T-helper 2 cell treated with Interferon-gamma antibody and Interleukin-4, amounts not matched to agents 5 μg/mL and 100 μg/mL, for 36 hours (primary cell): ENCODE data around the gene PTPRT.

ENCODE experiments used
- DNase-seq: peaks from one replicate; pipeline ENCODE4 v3.0.0; 2021; ENCODE audit warnings: low spot score
- H3K27ac Mint-ChIP-seq: one replicate; pipeline ENCODE4 v1.8.0; 2021; ENCODE audit warnings: mild to moderate bottlenecking, mixed read lengths
- H3K27me3 Mint-ChIP-seq: one replicate; pipeline ENCODE4 v1.8.0; 2021; ENCODE audit warnings: low read depth, mixed read lengths
- H3K36me3 Mint-ChIP-seq: one replicate; pipeline ENCODE4 v1.8.0; 2021; ENCODE audit warnings: low read depth, mixed read lengths
- H3K4me1 Mint-ChIP-seq: one replicate; pipeline ENCODE4 v1.8.0; 2021; ENCODE audit warnings: low read depth, mixed read lengths
- H3K4me3 Mint-ChIP-seq: one replicate; pipeline ENCODE4 v1.8.0; 2022; ENCODE audit warnings: mild to moderate bottlenecking, moderate library complexity, mixed read lengths
- H3K9me3 Mint-ChIP-seq: one replicate; pipeline ENCODE4 v1.8.0; 2021; ENCODE audit warnings: mixed read lengths

PTPRT gene

DNA sequence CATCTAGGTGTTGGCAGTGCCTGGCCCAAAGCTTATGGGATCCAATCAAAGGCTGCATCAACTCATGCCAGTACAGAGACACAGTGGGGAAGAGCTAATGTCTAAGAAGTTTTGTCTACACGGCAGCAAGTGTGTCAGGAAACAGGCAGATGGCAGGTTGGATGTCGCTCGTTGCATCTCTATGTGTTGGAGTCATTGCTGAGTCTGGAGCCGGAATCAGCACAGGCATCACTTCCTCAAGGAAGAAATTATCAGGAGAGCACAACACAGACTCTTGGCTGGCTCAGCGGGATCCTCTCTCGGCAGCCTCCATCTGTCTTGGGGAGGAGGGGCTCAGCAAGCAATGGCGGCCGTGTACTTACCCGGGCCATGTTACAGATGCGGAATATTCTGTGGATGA, 1104.3 kb downstream of the PTPRT start:
- H3K36me3 Mint-ChIP-seq = no peaks in the 10 kb centered on the region
- H3K4me3 Mint-ChIP-seq = no peak overlapping the region
- no peaks in the 10 kb centered on the region for H3K4me1 Mint-ChIP-seq
- no peak overlapping the region for H3K27ac Mint-ChIP-seq
- DNase-seq = no peak
- H3K9me3 Mint-ChIP-seq = peaks cover 7% of the 10 kb centered on the region
- no peaks in the 10 kb centered on the region for H3K27me3 Mint-ChIP-seq

DNA sequence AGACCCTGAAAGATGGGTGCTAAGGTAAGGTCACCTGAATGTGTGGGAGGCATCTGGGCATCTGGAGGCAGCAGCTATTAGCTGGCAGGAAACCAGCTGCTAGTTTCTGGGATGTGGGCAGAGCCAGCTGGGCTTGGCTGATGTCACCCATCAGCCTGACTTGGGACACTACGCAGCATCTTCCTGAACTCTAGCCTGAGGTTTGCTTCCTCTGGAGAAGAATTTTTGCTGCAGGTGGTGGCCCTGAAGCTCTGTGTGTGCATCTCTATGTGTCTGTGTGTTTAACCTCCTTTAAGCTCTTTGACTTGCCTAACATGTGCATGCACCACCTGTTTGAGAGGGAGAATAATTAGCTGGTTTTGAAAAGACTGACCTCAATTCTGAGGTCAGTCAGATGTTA, 1106.4 kb downstream of the PTPRT start:
- Mint-ChIP-seq H3K9me3 (peaks cover 7% of the 10 kb centered on the region), H3K27ac (no peak overlapping the region), H3K27me3 (no peaks in the 10 kb centered on the region), H3K4me1 (no peaks in the 10 kb centered on the region), H3K4me3 (no peak overlapping the region), H3K36me3 (no peaks in the 10 kb centered on the region)
- no peak for DNase-seq

DNA sequence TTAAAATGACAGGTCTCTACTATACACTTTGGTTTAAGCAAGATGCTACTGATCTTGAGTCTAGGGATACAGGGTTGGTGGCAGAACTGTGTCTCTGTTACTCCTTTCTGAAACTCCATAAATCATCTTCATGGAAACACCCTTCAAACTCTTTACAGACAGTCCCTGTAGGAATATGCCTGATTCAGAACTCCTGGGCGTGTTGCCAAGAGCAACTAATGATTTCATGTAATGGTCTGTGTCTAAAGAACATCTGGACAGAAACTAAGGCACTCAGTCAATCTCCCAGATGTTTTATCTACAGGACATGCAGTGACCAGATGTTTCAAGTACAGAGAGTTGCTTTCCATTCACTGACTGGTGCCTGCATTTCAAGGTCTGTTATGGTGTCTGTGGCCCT, 1107.1 kb downstream of the PTPRT start:
- Mint-ChIP-seq H3K27ac (no peak overlapping the region), H3K27me3 (no peaks in the 10 kb centered on the region), H3K36me3 (no peaks in the 10 kb centered on the region), H3K4me3 (no peak overlapping the region), H3K9me3 (peaks cover 7% of the 10 kb centered on the region), H3K4me1 (no peaks in the 10 kb centered on the region)
- no peak for DNase-seq

DNA sequence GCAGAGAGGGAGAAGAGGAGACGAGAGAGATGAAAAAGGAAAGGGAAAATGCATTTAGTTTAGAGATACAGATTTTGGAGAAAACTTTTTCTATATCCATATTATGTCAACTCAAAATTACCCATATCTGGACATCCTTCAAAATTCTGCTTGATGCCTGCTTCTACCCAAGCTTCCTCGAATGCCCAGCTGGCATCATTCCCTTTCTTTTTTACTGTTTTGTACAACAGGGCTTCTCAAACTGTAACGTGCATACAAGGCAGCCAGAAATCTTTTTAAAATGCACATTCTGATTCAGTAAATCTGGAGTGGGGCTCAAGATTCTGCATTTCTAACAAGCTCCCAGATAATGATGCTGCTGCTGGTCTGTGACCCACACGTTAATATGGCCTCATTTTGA, 1108.8 kb downstream of the PTPRT start:
- no peak for DNase-seq
- Mint-ChIP-seq H3K4me3 (no peak overlapping the region), H3K36me3 (no peaks in the 10 kb centered on the region), H3K27me3 (no peaks in the 10 kb centered on the region), H3K9me3 (peaks cover 7% of the 10 kb centered on the region), H3K4me1 (no peaks in the 10 kb centered on the region), H3K27ac (no peak overlapping the region)

DNA sequence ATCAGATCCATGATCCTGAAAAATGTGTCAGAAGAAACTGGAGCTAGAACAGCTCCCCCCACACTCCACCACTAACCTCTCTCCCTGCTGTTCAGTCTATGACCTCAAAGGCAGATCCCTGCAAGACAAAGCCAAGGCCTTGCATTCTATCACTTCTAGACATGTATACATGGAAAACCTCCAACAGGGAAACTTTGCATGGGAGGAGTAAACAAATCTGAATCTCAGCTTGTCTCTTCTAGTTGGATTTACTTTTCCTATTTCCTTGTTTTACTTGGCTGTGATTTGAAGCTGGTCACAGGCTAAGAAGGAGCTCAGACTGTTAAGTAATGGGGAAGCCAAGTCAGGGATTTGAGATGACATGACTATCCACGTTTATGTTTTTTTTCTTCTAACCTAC, 1114.8 kb downstream of the PTPRT start:
- Mint-ChIP-seq H3K9me3 (no peaks in the 10 kb centered on the region), H3K4me3 (no peak overlapping the region), H3K4me1 (no peaks in the 10 kb centered on the region), H3K27me3 (no peaks in the 10 kb centered on the region), H3K27ac (no peak overlapping the region), H3K36me3 (no peaks in the 10 kb centered on the region)
- DNase-seq = no peak

DNA sequence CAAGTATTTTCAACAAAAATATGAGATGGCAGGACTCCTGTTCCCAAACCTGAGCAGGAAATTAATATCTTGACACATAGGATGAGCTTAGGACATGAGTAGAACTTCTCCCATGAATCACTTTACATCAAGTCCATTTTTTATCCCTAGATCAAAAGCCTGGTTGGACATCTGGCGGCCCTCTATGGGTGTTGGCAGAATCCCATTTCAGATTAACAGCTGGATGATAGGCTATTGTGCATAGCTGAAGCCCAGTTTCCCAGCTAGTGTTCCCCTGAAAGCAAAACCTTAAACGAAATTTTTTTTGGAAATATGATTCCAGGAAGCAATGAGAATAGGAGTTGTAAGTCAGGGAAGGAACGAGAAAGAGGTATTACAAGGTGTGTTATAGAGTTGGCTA, 1122.1 kb downstream of the PTPRT start:
- H3K4me1 Mint-ChIP-seq = no peaks in the 10 kb centered on the region

DNA sequence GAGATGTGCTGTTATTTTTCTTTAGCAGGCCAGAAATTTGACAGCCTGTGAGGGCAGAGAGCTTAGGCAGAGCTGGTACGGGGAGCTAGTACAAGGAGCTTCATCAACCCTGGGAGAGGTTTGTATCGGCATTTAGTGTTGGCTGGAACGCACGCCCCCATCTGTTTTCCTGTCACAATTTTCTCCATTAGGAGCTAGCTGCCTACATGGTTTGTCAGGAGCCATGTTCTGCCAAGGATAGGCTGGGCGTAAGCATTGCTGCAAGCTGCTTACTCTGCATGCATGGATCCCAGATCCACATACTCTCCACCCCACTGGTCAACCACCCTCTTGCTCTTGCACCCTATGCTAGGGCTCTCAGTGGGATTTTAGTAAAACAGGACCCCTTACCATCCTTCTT, 1122.5 kb downstream of the PTPRT start:
- H3K36me3 Mint-ChIP-seq = no peaks in the 10 kb centered on the region
- no peaks in the 10 kb centered on the region for H3K27me3 Mint-ChIP-seq
- H3K27ac Mint-ChIP-seq = no peak overlapping the region
- H3K4me3 Mint-ChIP-seq = no peak overlapping the region
- DNase-seq = no peak
- no peaks in the 10 kb centered on the region for H3K9me3 Mint-ChIP-seq
- no peaks in the 10 kb centered on the region for H3K4me1 Mint-ChIP-seq

More for the DNA sequence above, 1122.1 kb downstream of the PTPRT start:
- Mint-ChIP-seq H3K9me3 (no peaks in the 10 kb centered on the region), H3K27me3 (no peaks in the 10 kb centered on the region), H3K27ac (no peak overlapping the region), H3K4me3 (no peak overlapping the region), H3K36me3 (no peaks in the 10 kb centered on the region)
- no peak for DNase-seq

DNA sequence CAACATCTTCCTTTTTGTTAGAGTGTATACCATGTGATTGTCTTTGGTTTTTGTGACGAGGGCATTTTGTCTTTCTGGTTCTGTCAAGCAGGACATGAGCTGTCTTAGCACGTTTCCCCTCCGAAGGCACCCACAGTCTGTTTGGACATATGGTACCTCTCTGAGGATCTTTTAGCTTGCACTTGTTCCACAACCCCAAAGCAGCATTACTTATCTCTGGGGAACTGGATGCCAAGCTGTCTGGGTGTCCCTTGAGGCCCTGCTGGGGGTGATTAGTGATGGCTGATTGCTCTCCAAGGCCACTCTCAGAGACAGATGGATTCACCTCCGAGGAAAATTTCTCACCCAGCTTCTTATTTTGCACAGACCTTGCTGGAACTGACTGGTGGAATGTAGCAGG, 1126.6 kb downstream of the PTPRT start:
- no peak overlapping the region for H3K27ac Mint-ChIP-seq
- H3K27me3 Mint-ChIP-seq = no peaks in the 10 kb centered on the region

DNA sequence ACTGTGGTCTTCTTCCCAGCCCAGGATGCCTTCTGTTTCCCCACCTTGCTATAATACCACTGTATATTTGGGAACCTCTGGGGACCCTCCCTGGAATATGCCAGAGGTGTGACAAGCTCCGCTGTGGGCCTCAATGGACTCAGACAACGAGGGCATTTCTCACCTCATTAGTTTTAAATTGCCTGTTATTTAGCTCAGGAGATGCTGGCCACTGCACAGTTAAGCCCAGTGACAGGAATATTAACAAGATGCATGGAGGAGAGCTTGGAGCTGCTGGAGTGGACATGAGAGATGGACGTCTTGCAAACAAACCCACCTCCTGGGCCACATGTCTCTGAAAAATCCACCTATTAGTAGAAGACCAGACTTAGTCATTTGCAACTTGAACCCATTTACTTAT, 1136.4 kb downstream of the PTPRT start:
- Mint-ChIP-seq H3K27me3 (no peaks in the 10 kb centered on the region), H3K9me3 (no peaks in the 10 kb centered on the region), H3K27ac (no peak overlapping the region), H3K4me1 (no peaks in the 10 kb centered on the region), H3K36me3 (no peaks in the 10 kb centered on the region), H3K4me3 (no peak overlapping the region)
- DNase-seq = no peak

More for the DNA sequence above, 1126.6 kb downstream of the PTPRT start:
- Mint-ChIP-seq H3K9me3 (no peaks in the 10 kb centered on the region), H3K4me1 (no peaks in the 10 kb centered on the region), H3K36me3 (no peaks in the 10 kb centered on the region), H3K4me3 (no peak overlapping the region)
- DNase-seq = no peak

DNA sequence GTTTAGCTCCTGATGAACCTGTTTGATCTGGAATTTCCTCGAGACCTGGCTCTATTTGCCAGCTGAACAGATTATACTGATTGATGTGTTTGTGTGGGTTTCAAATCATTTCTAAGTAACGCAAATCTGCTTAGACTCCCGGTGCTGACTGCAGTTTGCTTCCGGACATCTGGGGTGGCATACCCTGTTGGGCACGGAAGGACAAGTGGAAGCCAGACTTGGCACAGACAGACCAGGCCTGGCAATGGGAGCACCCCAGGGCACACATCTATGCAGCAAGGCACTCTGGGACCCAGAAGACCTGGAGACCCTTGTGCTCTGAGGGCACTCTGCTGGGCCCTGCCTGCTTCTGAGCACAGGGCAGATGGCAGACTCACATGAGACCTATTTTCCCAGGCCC, 1137.8 kb downstream of the PTPRT start:
- Mint-ChIP-seq H3K4me1 (no peaks in the 10 kb centered on the region), H3K27ac (no peak overlapping the region), H3K27me3 (no peaks in the 10 kb centered on the region), H3K36me3 (no peaks in the 10 kb centered on the region), H3K4me3 (no peak overlapping the region), H3K9me3 (no peaks in the 10 kb centered on the region)
- no peak for DNase-seq

DNA sequence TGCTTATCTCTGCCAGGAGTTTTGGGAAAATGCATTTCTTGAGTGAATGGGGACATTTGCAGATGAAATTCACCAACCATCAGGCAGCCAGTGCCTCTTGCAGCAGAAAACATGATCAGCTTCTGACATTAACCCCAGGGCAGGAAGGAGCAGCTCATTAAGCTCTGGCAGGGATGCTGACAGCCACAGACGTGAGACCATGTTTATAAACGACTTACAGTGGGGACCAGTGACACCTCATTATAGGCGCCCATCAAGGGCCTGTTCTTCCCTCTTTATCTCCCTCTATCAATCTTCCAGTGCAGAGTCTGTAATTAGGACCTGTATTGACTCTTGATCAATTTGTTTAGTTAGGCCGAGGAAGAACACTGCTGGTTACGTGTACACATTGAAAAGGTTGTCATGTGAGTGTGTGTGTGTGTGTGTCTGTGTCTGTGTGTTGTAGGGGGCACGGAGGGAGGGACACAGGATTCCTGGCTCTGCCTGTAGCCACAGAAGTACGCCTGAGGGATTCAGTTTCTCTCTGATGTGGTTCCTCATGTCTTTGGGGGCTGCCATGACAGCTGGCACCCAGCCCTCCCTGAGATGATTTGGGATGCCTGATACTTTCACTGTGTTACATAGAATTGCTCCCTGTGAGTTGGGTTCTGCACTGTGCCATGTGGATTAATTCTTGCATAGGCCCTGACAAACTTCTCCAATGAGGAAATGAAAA, 1143.2 kb downstream of the PTPRT start:
- Mint-ChIP-seq H3K4me1 (no peaks in the 10 kb centered on the region), H3K27ac (no peak overlapping the region), H3K27me3 (peaks cover 2% of the 10 kb centered on the region), H3K4me3 (no peak overlapping the region), H3K36me3 (no peaks in the 10 kb centered on the region), H3K9me3 (no peaks in the 10 kb centered on the region)
- no peak for DNase-seq

DNA sequence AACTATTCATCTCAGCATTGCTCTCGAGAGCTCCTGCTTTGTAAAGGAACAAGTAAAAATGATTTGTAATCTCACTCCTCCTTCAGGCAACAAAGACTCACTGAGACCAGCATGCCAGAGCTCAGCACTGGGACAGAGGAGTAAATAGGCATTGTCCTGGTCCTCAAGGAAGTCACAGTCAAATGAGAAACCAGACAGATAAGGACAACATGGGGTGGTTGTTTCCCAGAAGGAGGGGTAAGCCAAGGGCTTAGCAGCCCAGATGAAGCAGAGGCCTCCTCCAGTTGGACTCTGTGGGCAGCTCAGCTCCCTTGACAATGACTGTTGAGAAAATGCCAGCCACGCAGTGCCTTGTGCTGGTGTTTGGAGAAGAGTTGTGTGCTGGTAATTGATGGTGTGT, 1145.8 kb downstream of the PTPRT start:
- DNase-seq = no peak
- Mint-ChIP-seq H3K27me3 (peaks cover 2% of the 10 kb centered on the region), H3K4me1 (no peaks in the 10 kb centered on the region), H3K9me3 (no peaks in the 10 kb centered on the region), H3K4me3 (no peak overlapping the region), H3K27ac (no peak overlapping the region), H3K36me3 (no peaks in the 10 kb centered on the region)

DNA sequence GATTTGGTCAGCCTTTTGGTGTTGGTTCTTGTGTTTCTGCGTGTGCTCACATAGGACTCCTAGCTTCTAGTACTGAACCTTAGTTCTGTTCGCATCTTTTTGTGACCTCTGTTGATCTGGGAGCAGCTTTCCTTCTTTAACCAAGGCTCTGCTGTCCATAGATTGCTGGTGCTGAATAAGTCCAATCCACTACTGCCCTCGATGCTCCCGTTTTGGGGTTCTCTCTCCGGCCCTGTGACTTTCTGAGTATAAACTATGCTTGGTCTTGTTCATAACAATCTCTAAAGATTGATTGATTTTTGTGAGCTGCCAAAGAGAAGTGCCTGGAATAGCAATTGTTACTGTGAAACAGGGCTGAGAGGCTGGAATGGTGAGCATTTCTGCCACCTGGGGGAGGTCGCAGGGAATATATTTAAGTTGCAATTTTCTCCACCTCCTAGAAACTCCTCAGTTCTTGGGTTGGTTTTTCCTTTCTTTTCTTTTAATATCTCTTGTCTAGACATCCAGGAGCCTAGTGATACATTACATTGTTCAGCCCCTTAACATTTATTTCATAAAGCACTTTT, 1148.6 kb downstream of the PTPRT start:
- no peak overlapping the region for H3K4me3 Mint-ChIP-seq
- no peak for DNase-seq
- no peaks in the 10 kb centered on the region for H3K4me1 Mint-ChIP-seq
- no peak overlapping the region for H3K27ac Mint-ChIP-seq
- H3K9me3 Mint-ChIP-seq = no peaks in the 10 kb centered on the region
- no peaks in the 10 kb centered on the region for H3K36me3 Mint-ChIP-seq
- H3K27me3 Mint-ChIP-seq = peaks cover 2% of the 10 kb centered on the region

DNA sequence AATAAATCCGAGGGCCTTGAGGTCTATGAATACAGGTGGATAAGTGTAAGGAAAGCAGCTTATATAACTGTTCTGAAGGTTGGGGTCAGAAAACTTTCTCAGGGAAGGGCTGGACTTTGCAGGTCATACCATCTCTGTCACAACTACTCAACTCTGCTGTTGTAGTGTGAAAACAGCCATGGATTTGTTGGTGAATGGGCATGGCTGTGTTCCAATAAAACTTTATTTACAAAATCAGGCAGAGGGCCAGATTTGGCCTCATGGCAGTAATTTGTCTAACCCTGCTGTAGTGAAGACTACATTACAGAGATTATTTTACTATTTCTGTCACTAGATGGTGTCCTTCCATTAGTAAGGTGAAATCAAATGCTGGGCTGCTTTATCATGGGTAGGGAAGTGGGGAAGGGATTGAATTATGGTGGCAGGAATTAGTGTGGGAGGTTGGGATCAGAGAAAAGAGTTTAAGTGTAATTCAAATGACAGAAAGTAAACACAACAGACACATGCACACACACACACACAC, 1161.9 kb downstream of the PTPRT start:
- Mint-ChIP-seq H3K4me3 (no peak overlapping the region), H3K27me3 (no peaks in the 10 kb centered on the region), H3K9me3 (no peaks in the 10 kb centered on the region), H3K4me1 (no peaks in the 10 kb centered on the region), H3K36me3 (no peaks in the 10 kb centered on the region), H3K27ac (no peak overlapping the region)
- DNase-seq = no peak

DNA sequence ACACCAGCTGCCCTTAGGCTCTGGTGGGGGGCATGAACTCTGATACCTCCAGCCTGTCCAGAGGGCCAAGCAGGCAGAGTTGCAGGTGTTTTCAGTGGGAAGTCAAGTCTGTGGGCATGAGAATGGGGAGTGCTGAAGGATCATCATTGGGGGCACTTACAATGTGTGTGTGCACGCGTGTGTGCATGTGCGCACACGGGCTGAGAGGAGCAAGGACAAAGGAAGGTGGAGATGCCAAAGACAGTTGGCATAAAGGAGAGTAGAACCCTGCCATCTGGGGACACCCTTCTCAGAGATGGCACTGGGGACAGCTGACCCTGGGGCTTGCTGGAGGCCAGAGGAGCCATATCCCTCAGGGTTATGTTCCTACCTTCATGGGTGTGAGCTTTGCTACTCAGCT, 1163.1 kb downstream of the PTPRT start:
- H3K9me3 Mint-ChIP-seq = no peaks in the 10 kb centered on the region
- H3K27ac Mint-ChIP-seq = no peak overlapping the region
- DNase-seq = no peak
- no peaks in the 10 kb centered on the region for H3K36me3 Mint-ChIP-seq
- H3K4me1 Mint-ChIP-seq = no peaks in the 10 kb centered on the region
- H3K4me3 Mint-ChIP-seq = no peak overlapping the region
- no peaks in the 10 kb centered on the region for H3K27me3 Mint-ChIP-seq
